ENCODE results near the gene S100A7A. TPM values are rescaled to one million over a fixed set of nuclear protein-coding genes. Genes with fewer than 3 reads are reported as not detected.

S100A7A gene
- total and polyA plus RNA-seq, 2 of the 8 experiments (the other 6 are each of a cell fraction or from before 2014, with no cell fraction given), result not detected

Small RNA genes lying within 50 kb of the gene (small RNA-seq; reads per million reads assigned to genes)
- not detected for gene S100A15A (ENCODE audit: insufficient read depth)

Other genes with a start within 250 kb of the S100A7A start
- gene LELP1, start 213.1 kb upstream of the S100A7A start, total RNA-seq (2021; fragmentation: NEBNext Ultra II Directional; extraction: Animal tissue kit (Norgen Biotek cat#: 25700)), result not detected in 2 replicates
- gene LELP1, start 213.1 kb upstream of the S100A7A start, polyA plus RNA-seq (2011; rRNA removed), result not detected in 2 replicates
- not detected in 2 replicates for gene PRR9, start 198.9 kb upstream of the S100A7A start, total RNA-seq (2021; fragmentation: NEBNext Ultra II Directional; extraction: Animal tissue kit (Norgen Biotek cat#: 25700))
- gene PRR9, start 198.9 kb upstream of the S100A7A start, polyA plus RNA-seq (2011; rRNA removed), result not detected in 2 replicates
- not detected in 2 replicates for gene LORICRIN, start 156.8 kb upstream of the S100A7A start, total RNA-seq (2021; fragmentation: NEBNext Ultra II Directional; extraction: Animal tissue kit (Norgen Biotek cat#: 25700))
- gene LORICRIN, start 156.8 kb upstream of the S100A7A start, polyA plus RNA-seq (2011; rRNA removed), result 0.08 TPM in 1 of 2 replicates, not detected in the other
- gene PGLYRP3, start 103.6 kb upstream of the S100A7A start, total RNA-seq (2021; fragmentation: NEBNext Ultra II Directional; extraction: Animal tissue kit (Norgen Biotek cat#: 25700)), result not detected in 2 replicates
- not detected in 2 replicates for gene PGLYRP3, start 103.6 kb upstream of the S100A7A start, polyA plus RNA-seq (2011; rRNA removed)
- not detected in 2 replicates for gene PGLYRP4, start 67.7 kb upstream of the S100A7A start, total RNA-seq (2021; fragmentation: NEBNext Ultra II Directional; extraction: Animal tissue kit (Norgen Biotek cat#: 25700))
- not detected in 2 replicates for gene PGLYRP4, start 67.7 kb upstream of the S100A7A start, polyA plus RNA-seq (2011; rRNA removed)
- gene S100A9, start 58.7 kb upstream of the S100A7A start, total RNA-seq (2021; fragmentation: NEBNext Ultra II Directional; extraction: Animal tissue kit (Norgen Biotek cat#: 25700)), result not detected in 2 replicates
- gene S100A9, start 58.7 kb upstream of the S100A7A start, polyA plus RNA-seq (2011; rRNA removed), result not detected in 2 replicates
- gene S100A12, start 40.9 kb upstream of the S100A7A start, total RNA-seq (2021; fragmentation: NEBNext Ultra II Directional; extraction: Animal tissue kit (Norgen Biotek cat#: 25700)), result not detected in 2 replicates
- gene S100A12, start 40.9 kb upstream of the S100A7A start, polyA plus RNA-seq (2011; rRNA removed), result not detected in 2 replicates
- not detected in 2 replicates for gene S100A8, start 25.4 kb upstream of the S100A7A start, total RNA-seq (2021; fragmentation: NEBNext Ultra II Directional; extraction: Animal tissue kit (Norgen Biotek cat#: 25700))
- not detected in 2 replicates for gene S100A8, start 25.4 kb upstream of the S100A7A start, polyA plus RNA-seq (2011; rRNA removed)
- gene S100A7, start 44.1 kb downstream of the S100A7A start, total RNA-seq (2021; fragmentation: NEBNext Ultra II Directional; extraction: Animal tissue kit (Norgen Biotek cat#: 25700)), result not detected in 2 replicates
- not detected in 2 replicates for gene S100A7, start 44.1 kb downstream of the S100A7A start, polyA plus RNA-seq (2011; rRNA removed)
- 11.1 and 11.5 TPM in 2 replicates for gene S100A6, start 119.5 kb downstream of the S100A7A start, total RNA-seq (2021; fragmentation: NEBNext Ultra II Directional; extraction: Animal tissue kit (Norgen Biotek cat#: 25700))
- 45.8 and 63.0 TPM in 2 replicates for gene S100A6, start 119.5 kb downstream of the S100A7A start, polyA plus RNA-seq (2011; rRNA removed)
- not detected in 2 replicates for gene S100A5, start 124.4 kb downstream of the S100A7A start, total RNA-seq (2021; fragmentation: NEBNext Ultra II Directional; extraction: Animal tissue kit (Norgen Biotek cat#: 25700))
- gene S100A5, start 124.4 kb downstream of the S100A7A start, polyA plus RNA-seq (2011; rRNA removed), result not detected in 2 replicates
- 36.3 and 39.6 TPM in 2 replicates for gene S100A4, start 129.3 kb downstream of the S100A7A start, total RNA-seq (2021; fragmentation: NEBNext Ultra II Directional; extraction: Animal tissue kit (Norgen Biotek cat#: 25700))
- 43.3 and 85.4 TPM in 2 replicates for gene S100A4, start 129.3 kb downstream of the S100A7A start, polyA plus RNA-seq (2011; rRNA removed)
- 0.47 TPM in 1 of 2 replicates, not detected in the other for gene S100A3, start 132.7 kb downstream of the S100A7A start, total RNA-seq (2021; fragmentation: NEBNext Ultra II Directional; extraction: Animal tissue kit (Norgen Biotek cat#: 25700))
- 0.26 and 0.77 TPM in 2 replicates for gene S100A3, start 132.7 kb downstream of the S100A7A start, polyA plus RNA-seq (2011; rRNA removed)
- gene S100A2, start 149.3 kb downstream of the S100A7A start, total RNA-seq (2021; fragmentation: NEBNext Ultra II Directional; extraction: Animal tissue kit (Norgen Biotek cat#: 25700)), result 2.0 TPM in 1 of 2 replicates, not detected in the other
- gene S100A2, start 149.3 kb downstream of the S100A7A start, polyA plus RNA-seq (2011; rRNA removed), result 0.71 and 0.86 TPM in 2 replicates
- gene S100A16, start 196.6 kb downstream of the S100A7A start, total RNA-seq (2021; fragmentation: NEBNext Ultra II Directional; extraction: Animal tissue kit (Norgen Biotek cat#: 25700)), result 14.7 and 14.9 TPM in 2 replicates
- gene S100A16, start 196.6 kb downstream of the S100A7A start, polyA plus RNA-seq (2011; rRNA removed), result 51.7 and 61.4 TPM in 2 replicates
- gene S100A14, start 199.8 kb downstream of the S100A7A start, total RNA-seq (2021; fragmentation: NEBNext Ultra II Directional; extraction: Animal tissue kit (Norgen Biotek cat#: 25700)), result 1.4 and 1.5 TPM in 2 replicates
- gene S100A14, start 199.8 kb downstream of the S100A7A start, polyA plus RNA-seq (2011; rRNA removed), result 3.7 and 5.3 TPM in 2 replicates
- 63.6 and 65.3 TPM in 2 replicates for gene S100A13, start 211.0 kb downstream of the S100A7A start, total RNA-seq (2021; fragmentation: NEBNext Ultra II Directional; extraction: Animal tissue kit (Norgen Biotek cat#: 25700))
- gene S100A13, start 211.0 kb downstream of the S100A7A start, polyA plus RNA-seq (2011; rRNA removed), result 79.0 and 127 TPM in 2 replicates
- not detected in 2 replicates for gene S100A1, start 211.9 kb downstream of the S100A7A start, total RNA-seq (2021; fragmentation: NEBNext Ultra II Directional; extraction: Animal tissue kit (Norgen Biotek cat#: 25700))
- gene S100A1, start 211.9 kb downstream of the S100A7A start, polyA plus RNA-seq (2011; rRNA removed), result 1.1 and 2.0 TPM in 2 replicates
- 103 and 104 TPM in 2 replicates for gene CHTOP, start 217.5 kb downstream of the S100A7A start, total RNA-seq (2021; fragmentation: NEBNext Ultra II Directional; extraction: Animal tissue kit (Norgen Biotek cat#: 25700))
- 73.6 and 84.6 TPM in 2 replicates for gene CHTOP, start 217.5 kb downstream of the S100A7A start, polyA plus RNA-seq (2011; rRNA removed)
- 22.3 and 25.7 TPM in 2 replicates for gene SNAPIN, start 242.2 kb downstream of the S100A7A start, total RNA-seq (2021; fragmentation: NEBNext Ultra II Directional; extraction: Animal tissue kit (Norgen Biotek cat#: 25700))
- 24.7 and 31.1 TPM in 2 replicates for gene SNAPIN, start 242.2 kb downstream of the S100A7A start, polyA plus RNA-seq (2011; rRNA removed)